Fibroblast of peridontal ligament (primary cell): ENCODE results near the gene CEP164.
"Not testable (repeated sequence)": the region's sequence is repeated elsewhere in the genome, so short reads cannot be mapped to it uniquely, and the experiment has no call there.

Experiments used
- DNase-seq: peaks from one replicate; pipeline ENCODE4 v3.0.0-alpha.2; 2010; ENCODE audit errors: extremely low read depth

CEP164 gene

GRCh38 chr11:117303646-117304315, 23.9 kb upstream of the CEP164 start:
- no peak for DNase-seq

- DNase-seq, result no peak
Measured at GRCh38 chr11:117305145-117305544, 22.5 kb upstream of the CEP164 start.

GRCh38 chr11:117309310-117309709, 18.3 kb upstream of the CEP164 start:
- DNase-seq, result no peak

GRCh38 chr11:117313091-117313490, 14.6 kb upstream of the CEP164 start:
- no peak for DNase-seq

- DNase-seq, result no peak
Measured at GRCh38 chr11:117313828-117314768, 13.6 kb upstream of the CEP164 start.

GRCh38 chr11:117314840-117315239, 12.8 kb upstream of the CEP164 start:
- DNase-seq, result no peak

GRCh38 chr11:117315285-117316196, 12.1 kb upstream of the CEP164 start:
- no peak for DNase-seq

GRCh38 chr11:117316197-117316961, 11.3 kb upstream of the CEP164 start, which contains the start of gene BACE1:
TSS of gene BACE1 (minus strand) at chr11:117316256. CDS start at chr11:117315795, 461 bp downstream.
- DNase-seq, result peak; percentile 82

- no peak for DNase-seq
Measured at GRCh38 chr11:117318738-117319137, 8.9 kb upstream of the CEP164 start.

GRCh38 chr11:117319214-117319840, 8.3 kb upstream of the CEP164 start:
- peak; percentile 58 for DNase-seq

- DNase-seq, result not testable (repeated sequence)
Measured at GRCh38 chr11:117327255-117327566, 443 bp upstream of the CEP164 start.

GRCh38 chr11:117328375-117329010, 839 bp downstream of the CEP164 start:
- peak; percentile 71 for DNase-seq

GRCh38 chr11:117332843-117333242, 5.2 kb downstream of the CEP164 start:
- no peak for DNase-seq

GRCh38 chr11:117333917-117334316, 6.3 kb downstream of the CEP164 start:
- peak; percentile 34 for DNase-seq

- no peak for DNase-seq
Measured at GRCh38 chr11:117334896-117335295, 7.2 kb downstream of the CEP164 start.

- DNase-seq, result no peak
Measured at GRCh38 chr11:117335399-117335798, 7.7 kb downstream of the CEP164 start.

- no peak for DNase-seq
Measured at GRCh38 chr11:117337076-117337475, 9.4 kb downstream of the CEP164 start.

- peak; percentile 15 for DNase-seq
Measured at GRCh38 chr11:117345039-117345438, 17.4 kb downstream of the CEP164 start.

GRCh38 chr11:117354550-117354949, 26.9 kb downstream of the CEP164 start:
- no peak for DNase-seq
